Peyer's patch (tissue), 4 donors: ENCODE results near the gene JADE2. TPM values are rescaled to one million over a fixed set of nuclear protein-coding genes. Genes with fewer than 3 reads are reported as not detected.
"Not testable (repeated sequence)": the region's sequence is repeated elsewhere in the genome, so short reads cannot be mapped to it uniquely, and the experiment has no call there.

Experiments
- DNase-seq, 3 donors: peaks; one replicate each; pipeline ENCODE4 v3.0.0-alpha.2; 2017 to 2019
- H3K27ac ChIP-seq, 4 donors: fragments of 200-600 bp; sonication (generic); one replicate each; pipeline ENCODE4 v1.5.1; 2016 to 2019
- H3K27me3 ChIP-seq, 2 donors: fragments of 200-600 bp; sonication (generic); one replicate each; pipeline ENCODE4 v1.5.1; 2019
- H3K36me3 ChIP-seq, 3 donors: fragments of 200-600 bp; sonication (generic); one replicate each; pipeline ENCODE4 v1.5.1; 2016 to 2019
- H3K4me1 ChIP-seq, 4 donors: fragments of 200-600 bp; sonication (generic); one replicate each; pipeline ENCODE4 v1.5.1; 2016 to 2019
- H3K4me3 ChIP-seq, 4 donors: fragments of 200-600 bp; sonication (generic); 1 replicate in 3 of 4; 2 replicates in 1 of 4; pipeline ENCODE4 v1.5.1; 2016 to 2019; ENCODE audit warnings: mild to moderate bottlenecking in 1 of 4
- H3K9me3 ChIP-seq, 4 donors: fragments of 200-600 bp; sonication (generic); one replicate each; pipeline ENCODE4 v1.5.1; 2016 to 2019; ENCODE audit warnings: mild to moderate bottlenecking in 1 of 4
- POLR2A ChIP-seq, 2 donors: fragments of 450-650 bp; IDR thresholded peaks; one replicate each; pipeline ENCODE4 v1.5.1; 2017; ENCODE audit warnings: antibody characterized with exemption in 2 of 2, mild to moderate bottlenecking in 2 of 2, moderate library complexity in 2 of 2
- total RNA-seq, 4 donors: library from RNA; depleted of rRNA; stranded (reverse); fragments of >200 nt; gene quantifications; one replicate each; pipeline ENCODE4 v1.1.0, GENCODE V29; 2016
- TF ChIP-seq, protein P1 (sequence below), 6 experiments: fragments of 450-650 bp in 4 of 6; fragments of 200-600 bp in 2 of 6; sonication (generic) in 1 of 6; IDR thresholded peaks; one replicate each; pipeline ENCODE4 v1.5.1; 2017 to 2019; ENCODE audit warnings: antibody characterized with exemption in 6 of 6, mild to moderate bottlenecking in 3 of 6, moderate library complexity in 1 of 6

JADE2 gene
- total RNA-seq, 4 donors from 2014 or later = 51.5 to 77.6 (median 57.4) TPM

DNA sequence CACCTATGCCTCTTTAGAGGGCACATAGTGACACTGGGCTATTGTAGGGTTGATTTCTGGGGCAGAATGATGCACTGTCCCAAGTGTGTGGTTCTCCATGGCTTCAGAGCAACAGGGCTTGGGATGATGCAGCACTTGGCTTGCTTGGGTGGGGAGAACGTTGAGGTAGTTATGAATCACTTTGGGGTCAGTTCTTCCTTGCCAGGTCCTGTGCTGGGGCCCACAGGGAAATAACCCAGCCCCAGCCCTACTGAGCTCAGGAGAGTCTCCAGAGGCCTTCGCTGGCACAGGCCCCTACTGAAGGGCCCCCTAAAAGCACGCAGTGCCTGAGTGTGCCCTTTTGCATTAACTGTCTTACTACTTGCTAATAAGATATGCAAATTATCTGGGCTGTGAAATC, 24.2 kb downstream of the JADE2 start:
- no peak overlapping the region for H3K4me3 ChIP-seq
- H3K9me3 ChIP-seq = no peaks in the 10 kb centered on the region
- no peak for DNase-seq
- peaks cover 0 to 63% (median 0%) of the 10 kb centered on the region in 3 donors for H3K36me3 ChIP-seq
- no peaks in the 10 kb centered on the region for H3K27me3 ChIP-seq
- peak overlapping the region in 1 of 4 donors; percentile 68 for H3K27ac ChIP-seq
- TF ChIP-seq POLR2A (IDR thresholded peaks at IDR 0.05) = no peak
- TF ChIP-seq, protein P1, sequence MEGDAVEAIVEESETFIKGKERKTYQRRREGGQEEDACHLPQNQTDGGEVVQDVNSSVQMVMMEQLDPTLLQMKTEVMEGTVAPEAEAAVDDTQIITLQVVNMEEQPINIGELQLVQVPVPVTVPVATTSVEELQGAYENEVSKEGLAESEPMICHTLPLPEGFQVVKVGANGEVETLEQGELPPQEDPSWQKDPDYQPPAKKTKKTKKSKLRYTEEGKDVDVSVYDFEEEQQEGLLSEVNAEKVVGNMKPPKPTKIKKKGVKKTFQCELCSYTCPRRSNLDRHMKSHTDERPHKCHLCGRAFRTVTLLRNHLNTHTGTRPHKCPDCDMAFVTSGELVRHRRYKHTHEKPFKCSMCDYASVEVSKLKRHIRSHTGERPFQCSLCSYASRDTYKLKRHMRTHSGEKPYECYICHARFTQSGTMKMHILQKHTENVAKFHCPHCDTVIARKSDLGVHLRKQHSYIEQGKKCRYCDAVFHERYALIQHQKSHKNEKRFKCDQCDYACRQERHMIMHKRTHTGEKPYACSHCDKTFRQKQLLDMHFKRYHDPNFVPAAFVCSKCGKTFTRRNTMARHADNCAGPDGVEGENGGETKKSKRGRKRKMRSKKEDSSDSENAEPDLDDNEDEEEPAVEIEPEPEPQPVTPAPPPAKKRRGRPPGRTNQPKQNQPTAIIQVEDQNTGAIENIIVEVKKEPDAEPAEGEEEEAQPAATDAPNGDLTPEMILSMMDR (IDR thresholded peaks at IDR 0.05) = no peak
- H3K4me1 ChIP-seq = peaks cover 0 to 43% (median 36%) of the 10 kb centered on the region in 4 donors

GRCh38 chr5:134550271-134551214, 25.1 kb downstream of the JADE2 start:
- peaks cover 0 to 60% (median 0%) of the 10 kb centered on the region in 3 donors for H3K36me3 ChIP-seq
- H3K9me3 ChIP-seq = no peaks in the 10 kb centered on the region

DNA sequence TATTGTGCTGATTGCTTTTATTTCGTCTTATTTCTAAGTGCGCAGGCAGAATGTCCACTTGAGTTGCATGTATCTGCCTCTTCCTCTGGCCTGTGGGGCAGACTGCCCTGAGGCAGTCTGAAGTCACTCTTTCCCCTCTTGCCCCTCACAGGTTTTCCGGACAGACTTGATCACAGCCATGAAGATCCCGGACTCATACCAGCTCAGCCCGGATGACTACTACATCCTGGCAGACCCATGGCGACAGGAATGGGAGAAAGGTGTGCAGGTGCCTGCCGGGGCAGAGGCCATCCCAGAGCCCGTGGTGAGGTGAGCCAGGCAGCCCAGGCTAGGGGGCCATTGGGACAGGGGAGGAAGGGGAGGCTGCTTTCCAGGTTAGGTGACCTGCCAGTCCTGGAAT, 26.4 kb downstream of the JADE2 start:
- no peak for DNase-seq
- H3K4me3 ChIP-seq = no peak overlapping the region
- TF ChIP-seq, protein P1 (IDR thresholded peaks at IDR 0.05) = no peak
- TF ChIP-seq POLR2A (IDR thresholded peaks at IDR 0.05) = no peak
- no peaks in the 10 kb centered on the region for H3K27me3 ChIP-seq
- H3K4me1 ChIP-seq = peaks cover 0 to 47% (median 40%) of the 10 kb centered on the region in 4 donors
- peaks cover 0 to 60% (median 0%) of the 10 kb centered on the region in 3 donors for H3K36me3 ChIP-seq
- no peaks in the 10 kb centered on the region for H3K9me3 ChIP-seq
- H3K27ac ChIP-seq = peak overlapping the region in 1 of 4 donors; percentile 68

More at GRCh38 chr5:134550271-134551214, 25.1 kb downstream of the JADE2 start:
- TF ChIP-seq, protein P1 (IDR thresholded peaks at IDR 0.05) = no peak
- TF ChIP-seq POLR2A (IDR thresholded peaks at IDR 0.05) = no peak
- no peak overlapping the region for H3K4me3 ChIP-seq
- H3K27me3 ChIP-seq = no peaks in the 10 kb centered on the region
- H3K27ac ChIP-seq = peak overlapping the region in 1 of 4 donors; percentile 68
- H3K4me1 ChIP-seq = peaks cover 0 to 43% (median 40%) of the 10 kb centered on the region in 4 donors
- peak in 2 of 3 donors; percentile 68 to 75 for DNase-seq

- no peak for DNase-seq
- TF ChIP-seq POLR2A (IDR thresholded peaks at IDR 0.05) = no peak
- TF ChIP-seq, protein P1 (IDR thresholded peaks at IDR 0.05) = no peak
- H3K36me3 ChIP-seq = peaks cover 0 to 57% (median 0%) of the 10 kb centered on the region in 3 donors
- no peaks in the 10 kb centered on the region for H3K9me3 ChIP-seq
- H3K27ac ChIP-seq = peak overlapping the region in 1 of 4 donors; percentile 74
- no peak overlapping the region for H3K4me3 ChIP-seq
- peaks cover 0 to 47% (median 39%) of the 10 kb centered on the region in 4 donors for H3K4me1 ChIP-seq
- no peaks in the 10 kb centered on the region for H3K27me3 ChIP-seq
These were observed 26.8 kb downstream of the JADE2 start for GRCh38 chr5:134552301-134552700.

DNA sequence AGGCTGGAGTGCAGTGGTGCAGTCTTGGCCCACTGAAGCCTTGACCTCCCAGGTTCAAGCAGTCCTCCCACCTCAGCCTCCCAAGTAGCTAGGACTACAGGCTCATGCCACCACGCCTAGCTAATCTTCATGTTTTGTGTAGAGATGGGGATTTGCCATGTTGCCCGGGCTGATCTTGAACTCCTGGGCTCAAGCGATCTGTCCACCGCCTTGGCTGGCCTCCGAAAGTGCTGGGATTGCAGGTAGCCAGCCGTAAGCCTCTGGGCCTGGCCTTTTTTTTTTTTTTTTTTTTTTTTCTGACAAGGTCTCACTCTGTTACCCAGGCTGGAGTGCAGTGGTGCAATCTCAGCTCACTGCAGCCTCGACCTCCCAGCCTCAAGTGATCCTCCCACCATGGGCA, 27.2 kb downstream of the JADE2 start:
- H3K4me3 ChIP-seq, H3K9me3 ChIP-seq, DNase-seq, H3K27me3 ChIP-seq: not testable (repeated sequence)
- Histone ChIP-seq H3K27ac (peak overlapping the region in 1 of 4 donors; percentile 74), H3K36me3 (peaks cover 0 to 53% (median 0%) of the 10 kb centered on the region in 3 donors), H3K4me1 (peaks cover 0 to 43% (median 36%) of the 10 kb centered on the region in 4 donors)

DNA sequence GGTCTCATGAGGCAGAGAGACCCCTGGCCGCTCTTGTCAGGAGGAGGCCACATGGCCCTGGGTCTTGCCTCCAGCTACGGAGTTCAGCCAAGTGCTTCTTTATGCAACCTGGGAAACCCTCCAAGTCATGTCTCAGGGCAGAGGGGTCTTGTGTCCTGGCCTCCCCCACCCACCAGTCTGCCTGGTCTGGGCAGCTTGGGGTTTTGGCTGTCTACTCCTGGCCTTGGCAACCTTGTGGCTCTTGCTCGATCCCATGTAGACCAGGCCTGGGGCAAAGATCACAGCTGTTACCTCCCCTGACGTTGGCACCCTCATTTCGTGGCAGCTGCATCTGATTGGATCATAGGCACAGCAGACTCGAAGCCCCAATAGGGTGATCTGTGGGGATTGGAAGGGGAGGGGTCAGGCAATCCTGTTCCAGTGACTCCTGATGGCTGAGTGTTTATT, 28.4 kb downstream of the JADE2 start:
- H3K27ac ChIP-seq = peak overlapping the region in 2 of 4 donors; percentile 45 to 74
- peaks cover 0 to 46% (median 0%) of the 10 kb centered on the region in 3 donors for H3K36me3 ChIP-seq
- no peak for DNase-seq
- H3K4me1 ChIP-seq = peaks cover 0 to 32% (median 27%) of the 10 kb centered on the region in 4 donors
- H3K4me3 ChIP-seq = no peak overlapping the region
- TF ChIP-seq, protein P1 (IDR thresholded peaks at IDR 0.05) = no peak
- no peak for TF ChIP-seq POLR2A (IDR thresholded peaks at IDR 0.05)
- H3K9me3 ChIP-seq = no peaks in the 10 kb centered on the region
- H3K27me3 ChIP-seq = no peaks in the 10 kb centered on the region
